OCI-LY3 (cell line): ENCODE data around the gene KCNQ1.

ENCODE experiments used
- H2AFZ ChIP-seq: fragments of 200-600, 300-600 bp; shearing (Covaris generic); 2 replicates; pipeline ENCODE4 v1.6.0; 2014; ENCODE audit warnings: antibody characterized with exemption, low read depth, low read length
- H3K27ac ChIP-seq: fragments of 200-600, 300-600 bp; sonication (generic); 2 replicates; pipeline ENCODE4 v1.5.1; 2014; ENCODE audit warnings: mild to moderate bottlenecking, low read length, moderate library complexity, mixed read lengths
- H3K27me3 ChIP-seq: fragments of 200-600, 300-600 bp; sonication (generic); 2 replicates; pipeline ENCODE4 v1.6.1; 2014; ENCODE audit warnings: low read depth, low read length, mixed read lengths
- H3K36me3 ChIP-seq: fragments of 200-600, 300-600 bp; sonication (generic); replicated peaks from 2 replicates; pipeline ENCODE3; 2014; ENCODE audit warnings: low read depth, low read length, mixed read lengths
- H3K4me1 ChIP-seq: fragments of 300-600, 200-600 bp; sonication (generic); 2 replicates; pipeline ENCODE4 v1.6.1; 2014; ENCODE audit warnings: low read length, mixed read lengths
- H3K4me2 ChIP-seq: fragments of 200-600, 300-600 bp; sonication (generic); 2 replicates; pipeline ENCODE4 v1.6.1; 2014; ENCODE audit warnings: low read length, mixed read lengths
- H3K4me3 ChIP-seq: fragments of 300-600, 200-600 bp; sonication (generic); 2 replicates; pipeline ENCODE4 v1.5.1; 2014; ENCODE audit warnings: antibody characterized with exemption, mild to moderate bottlenecking, low read length, moderate library complexity
- H3K79me2 ChIP-seq: fragments of 300-600, 200-600 bp; shearing (Covaris generic); 2 replicates; pipeline ENCODE4 v1.6.1; 2014; ENCODE audit warnings: mild to moderate bottlenecking, low read length, mixed read lengths
- H3K9ac ChIP-seq: fragments of 300-600, 200-600 bp; shearing (Covaris generic); 2 replicates; pipeline ENCODE4 v1.6.0; 2014; ENCODE audit warnings: mild to moderate bottlenecking, low read length, moderate library complexity
- H3K9me3 ChIP-seq: fragments of 200-600, 300-600 bp; shearing (Covaris generic); 2 replicates; pipeline ENCODE4 v1.6.1; 2014; ENCODE audit warnings: low read length, mixed read lengths; ENCODE audit not compliant: insufficient read depth
- H4K20me1 ChIP-seq: fragments of 200-600, 300-600 bp; sonication (generic); 2 replicates; pipeline ENCODE4 v1.6.1; 2016; ENCODE audit warnings: low read length, mixed read lengths; ENCODE audit not compliant: insufficient read depth
- EZH2phosphoT487 ChIP-seq: fragments of 200-600 bp; shearing (Covaris generic); IDR thresholded peaks from 2 replicates; pipeline ENCODE4 v1.6.1; 2018; ENCODE audit warnings: antibody characterized with exemption, mixed run types, low read depth
- TF ChIP-seq, protein P1 (sequence below): fragments of 200-600, 300-600 bp; sonication (generic); IDR thresholded peaks from 2 replicates; pipeline ENCODE4 v1.5.1; 2014; ENCODE audit warnings: antibody characterized with exemption, low read length, low read depth

KCNQ1 gene

GRCh38 chr11:2892967-2893528 lies 448.2 kb downstream of the KCNQ1 start:
- Histone ChIP-seq H3K9ac (peak overlapping the region; percentile 71), H3K9me3 (no peaks in the 10 kb centered on the region), H2AFZ (peak overlapping the region; percentile 90), H3K4me3 (peak overlapping the region; percentile 83), H4K20me1 (no peaks in the 10 kb centered on the region), H3K4me1 (peaks cover 24% of the 10 kb centered on the region), H3K36me3 (no peaks in the 10 kb centered on the region), H3K79me2 (no peaks in the 10 kb centered on the region), H3K4me2 (peak overlapping the region; percentile 83), H3K27me3 (no peaks in the 10 kb centered on the region), H3K27ac (peak overlapping the region; percentile 38)
- TF ChIP-seq EZH2phosphoT487, result no peak
- TF ChIP-seq, protein P1, sequence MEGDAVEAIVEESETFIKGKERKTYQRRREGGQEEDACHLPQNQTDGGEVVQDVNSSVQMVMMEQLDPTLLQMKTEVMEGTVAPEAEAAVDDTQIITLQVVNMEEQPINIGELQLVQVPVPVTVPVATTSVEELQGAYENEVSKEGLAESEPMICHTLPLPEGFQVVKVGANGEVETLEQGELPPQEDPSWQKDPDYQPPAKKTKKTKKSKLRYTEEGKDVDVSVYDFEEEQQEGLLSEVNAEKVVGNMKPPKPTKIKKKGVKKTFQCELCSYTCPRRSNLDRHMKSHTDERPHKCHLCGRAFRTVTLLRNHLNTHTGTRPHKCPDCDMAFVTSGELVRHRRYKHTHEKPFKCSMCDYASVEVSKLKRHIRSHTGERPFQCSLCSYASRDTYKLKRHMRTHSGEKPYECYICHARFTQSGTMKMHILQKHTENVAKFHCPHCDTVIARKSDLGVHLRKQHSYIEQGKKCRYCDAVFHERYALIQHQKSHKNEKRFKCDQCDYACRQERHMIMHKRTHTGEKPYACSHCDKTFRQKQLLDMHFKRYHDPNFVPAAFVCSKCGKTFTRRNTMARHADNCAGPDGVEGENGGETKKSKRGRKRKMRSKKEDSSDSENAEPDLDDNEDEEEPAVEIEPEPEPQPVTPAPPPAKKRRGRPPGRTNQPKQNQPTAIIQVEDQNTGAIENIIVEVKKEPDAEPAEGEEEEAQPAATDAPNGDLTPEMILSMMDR, result peak; percentile 38

GRCh38 chr11:2893935-2894334 lies 449.1 kb downstream of the KCNQ1 start:
- no peak overlapping the region for H3K9ac ChIP-seq
- TF ChIP-seq, protein P1, result no peak
- no peak for TF ChIP-seq EZH2phosphoT487
- no peaks in the 10 kb centered on the region for H3K79me2 ChIP-seq
- no peak overlapping the region for H3K4me2 ChIP-seq
- no peak overlapping the region for H2AFZ ChIP-seq
- H4K20me1 ChIP-seq, result no peaks in the 10 kb centered on the region
- H3K9me3 ChIP-seq, result no peaks in the 10 kb centered on the region
- no peak overlapping the region for H3K4me3 ChIP-seq
- no peaks in the 10 kb centered on the region for H3K27me3 ChIP-seq
- H3K4me1 ChIP-seq, result peaks cover 30% of the 10 kb centered on the region
- no peaks in the 10 kb centered on the region for H3K36me3 ChIP-seq
- no peak overlapping the region for H3K27ac ChIP-seq

DNA sequence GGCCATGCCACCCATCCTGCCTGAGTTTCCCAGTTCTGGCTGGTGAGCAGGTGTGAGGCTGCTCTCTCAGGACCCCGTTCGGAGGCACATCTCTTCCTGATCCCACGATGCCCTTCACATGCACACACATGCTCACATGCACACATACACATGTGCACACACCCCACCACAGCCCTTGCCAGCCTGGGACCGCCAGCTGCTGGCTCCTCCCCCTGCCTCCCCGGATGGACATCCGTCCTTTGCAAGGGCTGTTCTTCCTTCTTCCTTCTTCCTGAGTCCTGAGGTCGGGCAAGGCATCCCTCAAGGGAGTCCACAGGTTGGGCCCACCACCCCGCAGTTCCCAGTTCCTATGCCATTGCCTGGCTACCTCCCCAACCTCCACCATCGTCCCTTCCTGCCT lies 451.2 kb downstream of the KCNQ1 start:
- Histone ChIP-seq H3K79me2 (no peaks in the 10 kb centered on the region), H3K36me3 (no peaks in the 10 kb centered on the region), H3K27me3 (no peaks in the 10 kb centered on the region), H3K4me1 (peaks cover 30% of the 10 kb centered on the region), H2AFZ (no peak overlapping the region), H3K4me3 (no peak overlapping the region), H3K4me2 (no peak overlapping the region), H4K20me1 (no peaks in the 10 kb centered on the region), H3K9ac (no peak overlapping the region), H3K27ac (no peak overlapping the region), H3K9me3 (no peaks in the 10 kb centered on the region)
- TF ChIP-seq, protein P1, result no peak
- TF ChIP-seq EZH2phosphoT487, result no peak

DNA sequence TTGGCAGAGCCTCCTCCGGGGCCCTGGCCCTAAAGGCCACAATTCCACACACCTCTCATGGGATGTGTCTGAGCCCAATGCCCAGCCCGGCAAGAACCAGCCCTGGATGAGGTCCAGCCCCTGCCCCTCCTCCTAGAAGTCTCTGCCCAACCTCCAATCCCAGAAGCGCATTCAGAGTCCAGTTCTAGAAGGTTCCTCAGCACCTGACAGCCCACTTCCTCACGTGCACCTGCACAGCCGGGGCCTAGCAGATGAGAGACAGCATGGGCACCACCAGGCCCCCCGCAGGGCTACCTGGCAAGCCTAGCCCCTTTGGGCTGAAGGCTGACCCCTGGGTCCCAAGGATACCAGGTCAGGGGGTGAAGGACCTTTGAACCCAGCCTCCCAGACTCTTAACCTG lies 452.2 kb downstream of the KCNQ1 start:
- H2AFZ ChIP-seq, result no peak overlapping the region
- TF ChIP-seq, protein P1, result no peak
- TF ChIP-seq EZH2phosphoT487, result no peak
- H3K4me1 ChIP-seq, result peaks cover 26% of the 10 kb centered on the region
- no peaks in the 10 kb centered on the region for H3K9me3 ChIP-seq
- no peak overlapping the region for H3K9ac ChIP-seq
- H3K79me2 ChIP-seq, result no peaks in the 10 kb centered on the region
- H3K27me3 ChIP-seq, result no peaks in the 10 kb centered on the region
- no peak overlapping the region for H3K4me3 ChIP-seq
- no peak overlapping the region for H3K4me2 ChIP-seq
- no peaks in the 10 kb centered on the region for H4K20me1 ChIP-seq
- no peaks in the 10 kb centered on the region for H3K36me3 ChIP-seq
- no peak overlapping the region for H3K27ac ChIP-seq
